Measurements from ENCODE around the gene SMCO1. TPM values are rescaled to one million over a fixed set of nuclear protein-coding genes. Genes with fewer than 3 reads are reported as not detected.

The SMCO1 gene
- total RNA-seq, 1 donor from 2014 or later: not detected

GRCh38 chr3:196496183-196496582 lies 19.0 kb downstream of the SMCO1 start:
- FAIRE-seq: no peak
- TF ChIP-seq, protein P1, sequence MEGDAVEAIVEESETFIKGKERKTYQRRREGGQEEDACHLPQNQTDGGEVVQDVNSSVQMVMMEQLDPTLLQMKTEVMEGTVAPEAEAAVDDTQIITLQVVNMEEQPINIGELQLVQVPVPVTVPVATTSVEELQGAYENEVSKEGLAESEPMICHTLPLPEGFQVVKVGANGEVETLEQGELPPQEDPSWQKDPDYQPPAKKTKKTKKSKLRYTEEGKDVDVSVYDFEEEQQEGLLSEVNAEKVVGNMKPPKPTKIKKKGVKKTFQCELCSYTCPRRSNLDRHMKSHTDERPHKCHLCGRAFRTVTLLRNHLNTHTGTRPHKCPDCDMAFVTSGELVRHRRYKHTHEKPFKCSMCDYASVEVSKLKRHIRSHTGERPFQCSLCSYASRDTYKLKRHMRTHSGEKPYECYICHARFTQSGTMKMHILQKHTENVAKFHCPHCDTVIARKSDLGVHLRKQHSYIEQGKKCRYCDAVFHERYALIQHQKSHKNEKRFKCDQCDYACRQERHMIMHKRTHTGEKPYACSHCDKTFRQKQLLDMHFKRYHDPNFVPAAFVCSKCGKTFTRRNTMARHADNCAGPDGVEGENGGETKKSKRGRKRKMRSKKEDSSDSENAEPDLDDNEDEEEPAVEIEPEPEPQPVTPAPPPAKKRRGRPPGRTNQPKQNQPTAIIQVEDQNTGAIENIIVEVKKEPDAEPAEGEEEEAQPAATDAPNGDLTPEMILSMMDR (IDR thresholded peaks at IDR 0.05; ENCODE audit: insufficient read depth, low read length, severe bottlenecking): no peak

GRCh38 chr3:196493292-196493691 lies 21.9 kb downstream of the SMCO1 start:
- no peak for DNase-seq (ENCODE audit: low read depth)
- FAIRE-seq: no peak
- Histone ChIP-seq H3K27me3 (ENCODE audit: control insufficient read depth, insufficient read depth, low read length) (no peaks in the 10 kb centered on the region), H3K4me3 (ENCODE audit: low read depth, low read length) (no peak overlapping the region), H3K36me3 (ENCODE audit: control insufficient read depth, insufficient read depth, low read length) (peaks cover 2% of the 10 kb centered on the region)
- TF ChIP-seq, protein P1 (IDR thresholded peaks at IDR 0.05; ENCODE audit: insufficient read depth, low read length, severe bottlenecking): no peak

More at GRCh38 chr3:196496183-196496582, 19.0 kb downstream of the SMCO1 start:
- Histone ChIP-seq H3K27me3 (ENCODE audit: control insufficient read depth, insufficient read depth, low read length) (no peaks in the 10 kb centered on the region), H3K4me3 (ENCODE audit: low read depth, low read length) (no peak overlapping the region), H3K36me3 (ENCODE audit: control insufficient read depth, insufficient read depth, low read length) (peaks cover 2% of the 10 kb centered on the region)
- DNase-seq (ENCODE audit: low read depth): no peak

DNA sequence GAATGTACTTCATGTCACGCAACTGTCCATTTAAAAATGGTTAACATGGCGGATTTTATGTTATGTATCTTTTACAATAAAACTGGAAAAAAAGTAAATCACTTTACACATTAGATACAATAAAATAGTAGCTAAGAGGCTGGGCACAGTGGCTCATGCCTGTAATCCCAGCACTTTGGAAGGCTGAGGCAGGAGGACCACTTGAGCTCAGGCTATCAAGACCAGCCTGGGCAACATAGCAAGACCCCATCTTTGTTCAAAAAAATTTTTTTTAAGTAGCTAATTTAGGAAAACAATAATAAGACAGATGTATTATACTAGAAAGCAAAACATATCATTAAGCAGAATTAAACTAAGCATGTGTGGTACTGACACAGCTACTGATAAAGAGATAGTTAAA lies 23.1 kb downstream of the SMCO1 start:
- TF ChIP-seq, protein P1 (IDR thresholded peaks at IDR 0.05; ENCODE audit: insufficient read depth, low read length, severe bottlenecking): no peak
- H3K27me3 ChIP-seq (ENCODE audit: control insufficient read depth, insufficient read depth, low read length): no peaks in the 10 kb centered on the region
- FAIRE-seq (no peak), DNase-seq (ENCODE audit: low read depth) (no peak)
- no peak overlapping the region for H3K4me3 ChIP-seq (ENCODE audit: low read depth, low read length)
- peaks cover 4% of the 10 kb centered on the region for H3K36me3 ChIP-seq (ENCODE audit: control insufficient read depth, insufficient read depth, low read length)

DNA sequence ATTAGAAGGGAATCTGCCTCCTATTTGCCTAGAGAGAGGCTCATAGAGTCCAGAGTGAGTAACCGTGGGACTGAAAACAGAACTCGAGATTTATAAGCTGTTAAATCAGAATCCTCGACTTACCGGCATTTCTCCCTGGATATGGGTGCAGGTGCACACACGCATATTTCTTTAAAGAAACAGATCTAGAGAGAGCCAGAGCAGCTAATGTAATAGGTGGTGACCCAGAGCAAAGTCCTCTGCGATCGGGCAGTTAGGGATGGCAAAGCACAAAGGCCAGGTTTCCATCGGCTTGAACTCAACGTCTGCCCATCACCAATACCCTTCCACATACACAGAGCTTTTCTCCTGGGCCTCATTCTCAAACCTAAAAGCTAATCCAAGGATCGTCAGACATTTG lies 25.4 kb downstream of the SMCO1 start:
- TF ChIP-seq, protein P1 (IDR thresholded peaks at IDR 0.05; ENCODE audit: insufficient read depth, low read length, severe bottlenecking): no peak
- DNase-seq (ENCODE audit: low read depth) (no peak), FAIRE-seq (no peak)
- H3K4me3 ChIP-seq (ENCODE audit: low read depth, low read length): no peak overlapping the region
- peaks cover 6% of the 10 kb centered on the region for H3K36me3 ChIP-seq (ENCODE audit: control insufficient read depth, insufficient read depth, low read length)
- H3K27me3 ChIP-seq (ENCODE audit: control insufficient read depth, insufficient read depth, low read length): no peaks in the 10 kb centered on the region

DNA sequence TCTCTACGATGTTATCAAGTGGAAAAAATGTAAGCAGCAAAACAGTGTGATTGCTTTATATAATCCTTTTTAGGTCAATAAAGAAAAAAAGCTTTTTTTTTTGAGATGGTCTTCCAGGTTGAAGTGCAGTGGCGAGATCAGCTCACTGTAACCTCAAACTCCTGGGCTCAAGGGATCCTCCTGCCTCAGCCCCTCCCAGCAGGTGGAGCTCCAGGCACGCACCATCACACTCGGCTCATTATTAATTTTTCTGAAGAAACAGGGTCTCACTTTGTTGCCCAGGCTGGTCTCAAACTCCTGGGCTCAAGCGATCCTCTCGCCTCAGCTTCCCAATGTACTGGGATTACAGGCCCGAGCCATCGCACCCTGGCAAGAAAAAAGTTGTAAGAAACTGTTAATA lies 28.9 kb downstream of the SMCO1 start:
- FAIRE-seq (no peak), DNase-seq (ENCODE audit: low read depth) (peak; percentile 3)
- Histone ChIP-seq H3K27me3 (ENCODE audit: control insufficient read depth, insufficient read depth, low read length) (no peaks in the 10 kb centered on the region), H3K36me3 (ENCODE audit: control insufficient read depth, insufficient read depth, low read length) (peaks cover 15% of the 10 kb centered on the region), H3K4me3 (ENCODE audit: low read depth, low read length) (no peak overlapping the region)
- TF ChIP-seq, protein P1 (IDR thresholded peaks at IDR 0.05; ENCODE audit: insufficient read depth, low read length, severe bottlenecking): peak; percentile 59

GRCh38 chr3:196477678-196478077 lies 37.5 kb downstream of the SMCO1 start:
- TF ChIP-seq, protein P1 (IDR thresholded peaks at IDR 0.05; ENCODE audit: insufficient read depth, low read length, severe bottlenecking): no peak
- FAIRE-seq (no peak), DNase-seq (ENCODE audit: low read depth) (no peak)
- H3K36me3 ChIP-seq (ENCODE audit: control insufficient read depth, insufficient read depth, low read length): peaks cover 4% of the 10 kb centered on the region
- no peak overlapping the region for H3K4me3 ChIP-seq (ENCODE audit: low read depth, low read length)
- no peaks in the 10 kb centered on the region for H3K27me3 ChIP-seq (ENCODE audit: control insufficient read depth, insufficient read depth, low read length)

Data from bronchial epithelial cell (primary cell).